MM.1S (cell line): ENCODE data around the gene GRB10.

ENCODE experiments used
- DNase-seq: peaks from one replicate; pipeline ENCODE4 v3.0.0-alpha.2; 2015
- H2AFZ ChIP-seq: fragments of 300-600 bp; sonication (generic); 2 replicates; pipeline ENCODE4 v1.6.0; 2016; ENCODE audit warnings: antibody characterized with exemption, low read length
- H3F3A ChIP-seq: fragments of 300-600 bp; sonication (generic); 2 replicates; pipeline ENCODE4 v1.6.1; 2016; ENCODE audit warnings: mild to moderate bottlenecking, antibody characterized with exemption, low read length, moderate library complexity, mixed read lengths; ENCODE audit not compliant: insufficient read depth
- H3K27ac ChIP-seq: fragments of 300-600 bp; sonication (generic); 2 replicates; pipeline ENCODE4 v1.5.1; 2016; ENCODE audit warnings: mild to moderate bottlenecking, low read length
- H3K27me3 ChIP-seq: fragments of 300-600 bp; sonication (generic); replicated peaks from 2 replicates; pipeline ENCODE4 v1.6.0; 2016; ENCODE audit warnings: low read length; ENCODE audit not compliant: insufficient read depth
- H3K36me3 ChIP-seq: fragments of 300-600 bp; sonication (generic); replicated peaks from 2 replicates; pipeline ENCODE4 v1.6.1; 2016; ENCODE audit warnings: mild to moderate bottlenecking, low read length, mixed read lengths; ENCODE audit not compliant: insufficient read depth
- H3K4me1 ChIP-seq: fragments of 300-600 bp; sonication (generic); 2 replicates; pipeline ENCODE4 v1.6.1; 2016; ENCODE audit warnings: low read length, mixed read lengths
- H3K4me2 ChIP-seq: fragments of 300-600 bp; sonication (generic); 2 replicates; pipeline ENCODE4 v1.6.0; 2016; ENCODE audit warnings: low read depth, low read length
- H3K4me3 ChIP-seq: fragments of 300-600 bp; sonication (generic); 2 replicates; pipeline ENCODE4 v1.5.1; 2016; ENCODE audit warnings: low read length, mixed read lengths
- H3K79me2 ChIP-seq: fragments of 300-600 bp; sonication (generic); 2 replicates; pipeline ENCODE4 v1.6.1; 2016; ENCODE audit warnings: mixed run types, low read length, mixed read lengths
- H3K9ac ChIP-seq: fragments of 300-600 bp; sonication (generic); 2 replicates; pipeline ENCODE4 v1.6.1; 2016; ENCODE audit warnings: low read length, mixed read lengths
- H3K9me2 ChIP-seq: fragments of 300-600 bp; sonication (generic); replicated peaks from 2 replicates; pipeline ENCODE4 v1.6.1; 2016; ENCODE audit warnings: mild to moderate bottlenecking, low read length, mixed read lengths; ENCODE audit not compliant: insufficient read depth
- H3K9me3 ChIP-seq: fragments of 300-600 bp; sonication (generic); replicated peaks from 2 replicates; pipeline ENCODE4 v1.6.1; 2016; ENCODE audit warnings: mild to moderate bottlenecking, low read length, mixed read lengths; ENCODE audit not compliant: insufficient read depth
- H4K20me1 ChIP-seq: fragments of 300-600 bp; sonication (generic); 2 replicates; pipeline ENCODE4 v1.6.1; 2016; ENCODE audit warnings: mild to moderate bottlenecking, low read length, moderate library complexity, mixed read lengths; ENCODE audit not compliant: insufficient read depth
- CTCF ChIP-seq: fragments of 300-600 bp; sonication (generic); IDR thresholded peaks from 2 replicates; pipeline ENCODE4 v1.5.1; 2016; ENCODE audit warnings: antibody characterized with exemption, low read length, mixed read lengths
- EZH2 ChIP-seq: fragments of 300-600 bp; sonication (generic); optimal IDR thresholded peaks from 2 replicates; pipeline ENCODE3; 2017; ENCODE audit warnings: low read depth, mild to moderate bottlenecking, antibody characterized with exemption, low read length, mixed read lengths
- EZH2phosphoT487 ChIP-seq: fragments of 300-600 bp; sonication (generic); IDR thresholded peaks from 2 replicates; pipeline ENCODE4 v1.6.1; 2018; ENCODE audit warnings: antibody characterized with exemption, low read length

Gene GRB10

GRCh38 chr7:50653126-50653864, 129.4 kb downstream of the GRB10 start:
- Histone ChIP-seq H2AFZ (no peak overlapping the region), H3F3A (peaks cover 20% of the 10 kb centered on the region), H3K27me3 (no peaks in the 10 kb centered on the region), H3K9me3 (no peaks in the 10 kb centered on the region), H3K79me2 (no peaks in the 10 kb centered on the region), H3K4me1 (peaks cover 30% of the 10 kb centered on the region), H3K36me3 (no peaks in the 10 kb centered on the region), H3K4me3 (no peak overlapping the region), H4K20me1 (no peaks in the 10 kb centered on the region), H3K9me2 (no peaks in the 10 kb centered on the region), H3K9ac (no peak overlapping the region), H3K4me2 (no peak overlapping the region), H3K27ac (no peak overlapping the region)
- DNase-seq = no peak
- TF ChIP-seq EZH2 (no peak), CTCF (no peak), EZH2phosphoT487 (no peak)

GRCh38 chr7:50652400-50653125, 130.1 kb downstream of the GRB10 start:
- Histone ChIP-seq H3K36me3 (no peaks in the 10 kb centered on the region), H3K4me3 (no peak overlapping the region), H4K20me1 (no peaks in the 10 kb centered on the region), H2AFZ (no peak overlapping the region), H3K4me2 (no peak overlapping the region), H3K9ac (no peak overlapping the region), H3K79me2 (no peaks in the 10 kb centered on the region), H3K9me2 (no peaks in the 10 kb centered on the region), H3K4me1 (peaks cover 22% of the 10 kb centered on the region), H3F3A (peaks cover 15% of the 10 kb centered on the region), H3K27me3 (no peaks in the 10 kb centered on the region), H3K9me3 (no peaks in the 10 kb centered on the region), H3K27ac (no peak overlapping the region)
- TF ChIP-seq EZH2 = no peak
- no peak for TF ChIP-seq EZH2phosphoT487
- no peak for DNase-seq

GRCh38 chr7:50651271-50651989, 131.3 kb downstream of the GRB10 start:
- Histone ChIP-seq H2AFZ (no peak overlapping the region), H3K79me2 (no peaks in the 10 kb centered on the region), H3K9me2 (no peaks in the 10 kb centered on the region), H3K9me3 (no peaks in the 10 kb centered on the region), H3K4me3 (no peak overlapping the region), H3K4me1 (peaks cover 11% of the 10 kb centered on the region), H3K36me3 (no peaks in the 10 kb centered on the region), H3K27ac (no peak overlapping the region), H3F3A (peaks cover 4% of the 10 kb centered on the region), H3K4me2 (no peak overlapping the region), H3K27me3 (no peaks in the 10 kb centered on the region), H4K20me1 (no peaks in the 10 kb centered on the region), H3K9ac (no peak overlapping the region)
- no peak for DNase-seq
- TF ChIP-seq EZH2phosphoT487 (no peak), CTCF (no peak), EZH2 (no peak)
